Liver (tissue), 9 donors: ENCODE results near the gene LAMA2. TPM values are rescaled to one million over a fixed set of nuclear protein-coding genes. Genes with fewer than 3 reads are reported as not detected.

Experiments used
- DNase-seq: peaks from one replicate; pipeline ENCODE4 v3.0.0-alpha.2; 2017; ENCODE audit warnings: low spot score
- H3K27ac ChIP-seq, 2 donors: one replicate each; pipeline ENCODE4 v1.7.0; 2013; ENCODE audit warnings: inconsistent platforms in 2 of 2, low read length in 2 of 2, control low read depth in 1 of 2, low read depth in 1 of 2, mild to moderate bottlenecking in 1 of 2
- H3K27me3 ChIP-seq, 4 donors: one replicate each; pipeline versions ENCODE4 v1.6.1 to v1.7.0; 2013; ENCODE audit warnings: low read length in 3 of 4, inconsistent platforms in 1 of 4, mild to moderate bottlenecking in 1 of 4, moderate library complexity in 1 of 4; ENCODE audit not compliant: control insufficient read depth in 4 of 4, insufficient read depth in 4 of 4
- H3K36me3 ChIP-seq, 4 donors: one replicate each; pipeline versions ENCODE4 v1.6.1 to v1.7.0; 2013; ENCODE audit warnings: low read length in 3 of 4, mild to moderate bottlenecking in 3 of 4, low read depth in 1 of 4, moderate library complexity in 1 of 4; ENCODE audit not compliant: control insufficient read depth in 4 of 4, insufficient read depth in 3 of 4
- H3K4me1 ChIP-seq, 4 donors: one replicate each; pipeline versions ENCODE4 v1.6.1 to v1.7.0; 2013; ENCODE audit warnings: low read length in 3 of 4, mild to moderate bottlenecking in 3 of 4, moderate library complexity in 1 of 4; ENCODE audit not compliant: control insufficient read depth in 4 of 4, insufficient read depth in 4 of 4
- H3K4me3 ChIP-seq, 3 donors: one replicate each; pipeline versions ENCODE4 v1.6.1 to v1.7.0; 2013; ENCODE audit warnings: low read length in 3 of 3, control low read depth in 1 of 3, low read depth in 1 of 3, mild to moderate bottlenecking in 1 of 3
- H3K9ac ChIP-seq, 2 donors: one replicate each; pipeline ENCODE4 v1.7.0; 2013; ENCODE audit warnings: low read length in 2 of 2, mild to moderate bottlenecking in 2 of 2, moderate library complexity in 2 of 2, control low read depth in 1 of 2, low read depth in 1 of 2
- H3K9me3 ChIP-seq, 4 donors: one replicate each; pipeline versions ENCODE4 v1.6.1 to v1.7.0; 2013; ENCODE audit warnings: low read length in 3 of 4; ENCODE audit not compliant: control insufficient read depth in 4 of 4
- ATF3 ChIP-seq: IDR thresholded peaks from 2 replicates; pipeline ENCODE4 v1.6.1; 2016; ENCODE audit warnings: antibody characterized with exemption
- CTCF ChIP-seq: fragments of 150-350 bp; IDR thresholded peaks from 2 replicates; pipeline ENCODE4 v1.5.1; 2017; ENCODE audit warnings: improper control_type of control experiment, low read depth, low read length; ENCODE audit not compliant: missing input control
- EGR1 ChIP-seq, 2 donors: IDR thresholded peaks; 2 replicates each; pipeline ENCODE4 v1.6.1; 2016 to 2018; ENCODE audit warnings: antibody characterized with exemption in 2 of 2, low read depth in 2 of 2
- FOXA1 ChIP-seq: IDR thresholded peaks from 2 replicates; pipeline ENCODE4 v1.6.1; 2016; ENCODE audit warnings: antibody characterized with exemption
- FOXA2 ChIP-seq: IDR thresholded peaks from 2 replicates; pipeline ENCODE4 v1.6.1; 2016; ENCODE audit warnings: antibody characterized with exemption
- GABPA ChIP-seq, 2 donors: IDR thresholded peaks in 1 of 2; conservative IDR thresholded peaks in 1 of 2; 2 replicates each; pipeline ENCODE4 v1.6.1; 2016; ENCODE audit warnings: antibody characterized with exemption in 2 of 2, mild to moderate bottlenecking in 1 of 2, moderate library complexity in 1 of 2
- HNF4A ChIP-seq, 2 donors: conservative IDR thresholded peaks; 2 replicates each; pipeline ENCODE4 v1.6.1; 2016; ENCODE audit warnings: antibody characterized with exemption in 2 of 2, mild to moderate bottlenecking in 2 of 2
- HNF4G ChIP-seq: IDR thresholded peaks from 2 replicates; pipeline ENCODE4 v1.6.1; 2016; ENCODE audit warnings: antibody characterized with exemption
- JUND ChIP-seq, 2 donors: IDR thresholded peaks; 2 replicates each; pipeline ENCODE4 v1.6.1; 2016; ENCODE audit warnings: antibody characterized with exemption in 2 of 2
- MAX ChIP-seq: IDR thresholded peaks from 2 replicates; pipeline ENCODE4 v1.6.1; 2016; ENCODE audit warnings: antibody characterized with exemption
- NR2F2 ChIP-seq: IDR thresholded peaks from 2 replicates; pipeline ENCODE4 v1.6.1; 2016; ENCODE audit warnings: antibody characterized with exemption
- RAD21 ChIP-seq, 2 donors: IDR thresholded peaks; 2 replicates each; pipeline ENCODE4 v1.6.1; 2016; ENCODE audit warnings: antibody characterized with exemption in 2 of 2, mild to moderate bottlenecking in 2 of 2
- RXRA ChIP-seq, 2 donors: IDR thresholded peaks; 2 replicates each; pipeline ENCODE4 v1.6.1; 2017 to 2018; ENCODE audit warnings: antibody characterized with exemption in 2 of 2, mild to moderate bottlenecking in 1 of 2
- SP1 ChIP-seq: IDR thresholded peaks from 2 replicates; pipeline ENCODE4 v1.6.1; 2018; ENCODE audit warnings: antibody characterized with exemption, mild to moderate bottlenecking
- TAF1 ChIP-seq: conservative IDR thresholded peaks from 2 replicates; pipeline ENCODE4 v1.6.1; 2016; ENCODE audit warnings: antibody characterized with exemption, mild to moderate bottlenecking
- YY1 ChIP-seq: IDR thresholded peaks from 2 replicates; pipeline ENCODE4 v1.6.1; 2016; ENCODE audit warnings: antibody characterized with exemption, mild to moderate bottlenecking
- ZBTB33 ChIP-seq: IDR thresholded peaks from 2 replicates; pipeline ENCODE4 v1.6.1; 2016; ENCODE audit warnings: antibody characterized with exemption
- WGBS: extraction: QIAGEN DNeasy Blood & Tissue Kit; methylation state at CpG from one replicate; pipeline ENCODE4 v1.1.7; 2013; 5-methylcytosine and 5-hydroxymethylcytosine counted together
- polyA plus RNA-seq, 2 donors: library from polyadenylated mRNA; stranded (reverse) in 1 of 2; unstranded in 1 of 2; fragments of 200-250 nt in 1 of 2; fragments of >200 nt in 1 of 2; fragmentation: Nextera tagmentation in 1 of 2; extraction: Ambion mirVana in 1 of 2; gene quantifications; one replicate each; pipeline versions ENCODE4 v1.2.1 to v1.2.3, GENCODE V29; 2013 to 2015
- total RNA-seq, 2 donors: library from RNA; depleted of rRNA; stranded (reverse); fragments of >200 nt; gene quantifications; one replicate each; pipeline ENCODE4 v1.2.3, GENCODE V29; 2014
- donor health status: healthy.
- donor health status: healthy.
- donor health status: healthy.
- donor health status: healthy.
- donor health status: healthy.

Gene LAMA2
- total and polyA plus RNA-seq, 4 donors: 1.3 to 17.0 (median 3.0) TPM

- no peak overlapping the region for H3K9ac ChIP-seq
- no peaks in the 10 kb centered on the region for H3K27me3 ChIP-seq
- H3K27ac ChIP-seq: no peak overlapping the region
- no peaks in the 10 kb centered on the region for H3K36me3 ChIP-seq
- H3K4me3 ChIP-seq: no peak overlapping the region
- H3K4me1 ChIP-seq: no peaks in the 10 kb centered on the region
- WGBS: 79% methylated on average over 2 of the region's 2 CpGs
- TF ChIP-seq JUND (IDR thresholded peaks at IDR 0.05): no peak
- no peak for TF ChIP-seq YY1
- no peak for TF ChIP-seq MAX
- H3K9me3 ChIP-seq: no peaks in the 10 kb centered on the region
- no peak for DNase-seq
Observed at GRCh38 chr6:129269891-129270290, 387.0 kb downstream of the LAMA2 start.

- Histone ChIP-seq H3K36me3 (no peaks in the 10 kb centered on the region), H3K27me3 (no peaks in the 10 kb centered on the region), H3K4me1 (no peaks in the 10 kb centered on the region), H3K9me3 (no peaks in the 10 kb centered on the region), H3K9ac (no peak overlapping the region), H3K27ac (no peak overlapping the region), H3K4me3 (no peak overlapping the region)
- DNase-seq: no peak
- no peak for TF ChIP-seq RXRA (IDR thresholded peaks at IDR 0.05)
- no peak for TF ChIP-seq TAF1
- TF ChIP-seq RAD21 (IDR thresholded peaks at IDR 0.05): no peak
- TF ChIP-seq FOXA1: no peak
- no peak for TF ChIP-seq ZBTB33
- TF ChIP-seq SP1: no peak
- no peak for TF ChIP-seq GABPA (IDR thresholded peaks at IDR 0.05 in 1 of 2, conservative IDR thresholded peaks at IDR 0.05 in 1 of 2)
- no peak for TF ChIP-seq JUND (IDR thresholded peaks at IDR 0.05)
- no peak for TF ChIP-seq EGR1 (IDR thresholded peaks at IDR 0.05; ENCODE audit: low read depth in 2 of 2)
- no peak for TF ChIP-seq HNF4A (conservative IDR thresholded peaks at IDR 0.05)
- no peak for TF ChIP-seq MAX
- no peak for TF ChIP-seq CTCF
- no peak for TF ChIP-seq FOXA2
- WGBS: 74% methylated on average over 2 of the region's 2 CpGs
Observed at GRCh38 chr6:129270450-129270849, 387.5 kb downstream of the LAMA2 start.

- no peak for DNase-seq
- Histone ChIP-seq H3K9ac (no peak overlapping the region), H3K27ac (no peak overlapping the region), H3K4me1 (no peaks in the 10 kb centered on the region), H3K36me3 (no peaks in the 10 kb centered on the region), H3K4me3 (no peak overlapping the region), H3K27me3 (peaks cover 0 to 3% (median 0%) of the 10 kb centered on the region in 4 donors), H3K9me3 (no peaks in the 10 kb centered on the region)
- WGBS: 66% methylated on average over 3 of the region's 3 CpGs
- TF ChIP-seq ZBTB33: no peak
- no peak for TF ChIP-seq RAD21 (IDR thresholded peaks at IDR 0.05)
- no peak for TF ChIP-seq JUND (IDR thresholded peaks at IDR 0.05)
- no peak for TF ChIP-seq GABPA (IDR thresholded peaks at IDR 0.05 in 1 of 2, conservative IDR thresholded peaks at IDR 0.05 in 1 of 2)
- no peak for TF ChIP-seq ATF3
- TF ChIP-seq YY1: no peak
- TF ChIP-seq MAX: no peak
- no peak for TF ChIP-seq HNF4A (conservative IDR thresholded peaks at IDR 0.05)
- no peak for TF ChIP-seq HNF4G
- TF ChIP-seq FOXA2: no peak
- no peak for TF ChIP-seq RXRA (IDR thresholded peaks at IDR 0.05)
- no peak for TF ChIP-seq FOXA1
- no peak for TF ChIP-seq NR2F2
- TF ChIP-seq SP1: no peak
Observed at GRCh38 chr6:129273161-129273560, 390.2 kb downstream of the LAMA2 start.
